Hepatocyte (in vitro differentiated cells): ENCODE results near the gene IMMT. TPM values are rescaled to one million over a fixed set of nuclear protein-coding genes. Genes with fewer than 3 reads are reported as not detected.

Experiments used
- DNase-seq: peaks from one replicate; pipeline ENCODE4 v3.0.0-alpha.2; 2016; ENCODE audit warnings: low spot score
- H2AFZ ChIP-seq: fragments of 200-600 bp; sonication (generic); 2 replicates; pipeline ENCODE4 v1.6.0; 2016; ENCODE audit warnings: antibody characterized with exemption, mild to moderate bottlenecking
- H3K27ac ChIP-seq: fragments of 200-600 bp; sonication (generic); 2 replicates; pipeline ENCODE4 v1.5.1; 2016; ENCODE audit warnings: mild to moderate bottlenecking
- H3K27me3 ChIP-seq: fragments of 200-600 bp; sonication (generic); 2 replicates; pipeline ENCODE4 v1.6.1; 2016
- H3K36me3 ChIP-seq: fragments of 200-600 bp; sonication (generic); replicated peaks from 2 replicates; pipeline ENCODE4 v1.5.1; 2016; ENCODE audit warnings: low read depth; ENCODE audit not compliant: insufficient read depth
- H3K4me1 ChIP-seq: fragments of 200-600 bp; sonication (generic); 2 replicates; pipeline ENCODE4 v1.5.1; 2016; ENCODE audit warnings: mild to moderate bottlenecking, moderate library complexity; ENCODE audit not compliant: insufficient read depth
- H3K4me2 ChIP-seq: fragments of 200-600 bp; sonication (generic); 2 replicates; pipeline ENCODE4 v1.6.0; 2016
- H3K4me3 ChIP-seq: fragments of 200-600 bp; sonication (generic); 2 replicates; pipeline ENCODE4 v1.5.1; 2016; ENCODE audit warnings: mild to moderate bottlenecking
- H3K79me2 ChIP-seq: fragments of 200-600 bp; sonication (generic); 2 replicates; pipeline ENCODE4 v1.6.0; 2017; ENCODE audit warnings: mild to moderate bottlenecking
- H3K9me2 ChIP-seq: fragments of 200-600 bp; sonication (generic); replicated peaks from 2 replicates; pipeline ENCODE4 v1.6.0; 2017; ENCODE audit warnings: mild to moderate bottlenecking; ENCODE audit not compliant: insufficient read depth
- H3K9me3 ChIP-seq: fragments of 200-600 bp; sonication (generic); 2 replicates; pipeline ENCODE4 v1.5.1; 2016; ENCODE audit warnings: low read depth, mild to moderate bottlenecking
- H4K20me1 ChIP-seq: fragments of 200-600 bp; sonication (generic); 2 replicates; pipeline ENCODE4 v1.6.0; 2016; ENCODE audit warnings: mild to moderate bottlenecking; ENCODE audit not compliant: insufficient read depth, poor library complexity, severe bottlenecking
- EZH2 ChIP-seq: fragments of 200-600 bp; sonication (generic); IDR thresholded peaks from 2 replicates; pipeline ENCODE4 v1.6.1; 2016; ENCODE audit warnings: antibody characterized with exemption, mild to moderate bottlenecking, borderline replicate concordance
- EZH2phosphoT487 ChIP-seq: fragments of 200-600 bp; sonication (generic); IDR thresholded peaks from one replicate; pipeline ENCODE4 v1.6.1; 2018; ENCODE audit warnings: antibody characterized with exemption, mild to moderate bottlenecking, low read depth, moderate library complexity; ENCODE audit not compliant: unreplicated experiment, severe bottlenecking
- WGBS: methylation state at CpG from one replicate; pipeline ENCODE4 v1.1.6; 2016; ENCODE audit warnings: low lambda C conversion rate; ENCODE audit errors: missing lambda C conversion rate; 5-methylcytosine and 5-hydroxymethylcytosine counted together
- polyA plus RNA-seq: library from polyadenylated mRNA; unstranded; fragments of >200 nt; fragmentation: Nextera tagmentation; extraction: Ambion mirVana; gene quantifications from 2 replicates; pipeline ENCODE4 v1.2.1, GENCODE V29; 2016
- total RNA-seq: library from RNA; depleted of rRNA; stranded (reverse); fragments of >200 nt; gene quantifications from 2 replicates; pipeline ENCODE4 v1.2.3, GENCODE V29; 2014
- TF ChIP-seq, protein P1 (sequence below): fragments of 200-600 bp; sonication (generic); IDR thresholded peaks from 2 replicates; pipeline ENCODE4 v1.5.1; 2016; ENCODE audit warnings: antibody characterized with exemption, mild to moderate bottlenecking; ENCODE audit not compliant: poor library complexity

The IMMT gene
- total and polyA plus RNA-seq, 2 experiments from 2014 or later: 60.1 to 67.9 TPM

- Histone ChIP-seq H4K20me1 (no peaks in the 10 kb centered on the region), H3K27me3 (no peaks in the 10 kb centered on the region), H3K9me3 (no peaks in the 10 kb centered on the region), H3K4me1 (peaks cover 7% of the 10 kb centered on the region), H3K4me3 (no peak overlapping the region), H3K79me2 (no peaks in the 10 kb centered on the region), H3K4me2 (no peak overlapping the region), H3K27ac (no peak overlapping the region), H3K36me3 (no peaks in the 10 kb centered on the region), H2AFZ (no peak overlapping the region), H3K9me2 (no peaks in the 10 kb centered on the region)
- 92% methylated on average over 6 of the region's 6 CpGs for WGBS
- DNase-seq: no peak
- TF ChIP-seq EZH2 (no peak), EZH2phosphoT487 (no peak)
- TF ChIP-seq, protein P1, sequence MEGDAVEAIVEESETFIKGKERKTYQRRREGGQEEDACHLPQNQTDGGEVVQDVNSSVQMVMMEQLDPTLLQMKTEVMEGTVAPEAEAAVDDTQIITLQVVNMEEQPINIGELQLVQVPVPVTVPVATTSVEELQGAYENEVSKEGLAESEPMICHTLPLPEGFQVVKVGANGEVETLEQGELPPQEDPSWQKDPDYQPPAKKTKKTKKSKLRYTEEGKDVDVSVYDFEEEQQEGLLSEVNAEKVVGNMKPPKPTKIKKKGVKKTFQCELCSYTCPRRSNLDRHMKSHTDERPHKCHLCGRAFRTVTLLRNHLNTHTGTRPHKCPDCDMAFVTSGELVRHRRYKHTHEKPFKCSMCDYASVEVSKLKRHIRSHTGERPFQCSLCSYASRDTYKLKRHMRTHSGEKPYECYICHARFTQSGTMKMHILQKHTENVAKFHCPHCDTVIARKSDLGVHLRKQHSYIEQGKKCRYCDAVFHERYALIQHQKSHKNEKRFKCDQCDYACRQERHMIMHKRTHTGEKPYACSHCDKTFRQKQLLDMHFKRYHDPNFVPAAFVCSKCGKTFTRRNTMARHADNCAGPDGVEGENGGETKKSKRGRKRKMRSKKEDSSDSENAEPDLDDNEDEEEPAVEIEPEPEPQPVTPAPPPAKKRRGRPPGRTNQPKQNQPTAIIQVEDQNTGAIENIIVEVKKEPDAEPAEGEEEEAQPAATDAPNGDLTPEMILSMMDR: no peak
Observed at GRCh38 chr2:86241611-86242010, 46.3 kb upstream of the IMMT start.

- H2AFZ ChIP-seq: no peak overlapping the region
- DNase-seq: no peak
- no peak overlapping the region for H3K4me3 ChIP-seq
Observed at GRCh38 chr2:86240251-86240650, 45.0 kb upstream of the IMMT start.

DNA sequence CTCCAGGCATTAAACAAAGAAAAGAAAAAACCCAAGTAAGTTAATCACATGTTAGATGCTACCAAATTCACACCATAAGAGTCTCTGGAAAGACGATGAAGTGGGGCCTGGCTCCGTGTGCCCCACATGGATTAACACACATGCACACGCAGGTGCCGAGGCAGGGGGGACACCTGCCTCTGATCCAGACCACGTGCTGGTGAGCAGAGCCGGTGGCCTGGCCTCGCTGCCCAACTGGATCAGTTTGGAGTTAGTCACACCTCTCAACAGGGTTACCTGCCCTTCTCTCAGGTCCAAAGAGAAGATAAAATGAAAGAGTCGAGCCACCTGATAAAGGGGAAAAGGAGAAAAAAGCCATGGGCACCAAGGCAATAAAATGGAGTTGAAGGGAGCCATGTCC is 44.5 kb upstream of the IMMT start:
- Histone ChIP-seq H3K4me1 (peaks cover 4% of the 10 kb centered on the region), H3K4me3 (no peak overlapping the region), H4K20me1 (no peaks in the 10 kb centered on the region), H2AFZ (no peak overlapping the region), H3K36me3 (no peaks in the 10 kb centered on the region), H3K9me3 (no peaks in the 10 kb centered on the region), H3K9me2 (no peaks in the 10 kb centered on the region), H3K4me2 (no peak overlapping the region), H3K27ac (no peak overlapping the region), H3K27me3 (no peaks in the 10 kb centered on the region), H3K79me2 (no peaks in the 10 kb centered on the region)
- no peak for DNase-seq
- WGBS: 95% methylated on average over 8 of the region's 8 CpGs
- TF ChIP-seq, protein P1: no peak
- TF ChIP-seq EZH2: no peak
- TF ChIP-seq EZH2phosphoT487: no peak

More at GRCh38 chr2:86240251-86240650, 45.0 kb upstream of the IMMT start:
- Histone ChIP-seq H3K79me2 (no peaks in the 10 kb centered on the region), H3K27ac (no peak overlapping the region), H3K9me2 (no peaks in the 10 kb centered on the region), H3K9me3 (no peaks in the 10 kb centered on the region), H3K36me3 (no peaks in the 10 kb centered on the region), H3K4me1 (peaks cover 7% of the 10 kb centered on the region), H3K27me3 (no peaks in the 10 kb centered on the region), H3K4me2 (no peak overlapping the region), H4K20me1 (no peaks in the 10 kb centered on the region)
- WGBS: 94% methylated on average over 14 of the region's 14 CpGs
- TF ChIP-seq EZH2 (no peak), EZH2phosphoT487 (no peak)

GRCh38 chr2:86239326-86239725 is 44.1 kb upstream of the IMMT start:
- TF ChIP-seq EZH2phosphoT487 (no peak), EZH2 (no peak)
- TF ChIP-seq, protein P1: no peak
- H2AFZ ChIP-seq: no peak overlapping the region
- no peaks in the 10 kb centered on the region for H3K36me3 ChIP-seq
- H3K4me1 ChIP-seq: no peaks in the 10 kb centered on the region
- no peak overlapping the region for H3K27ac ChIP-seq
- no peaks in the 10 kb centered on the region for H3K9me2 ChIP-seq
- H4K20me1 ChIP-seq: no peaks in the 10 kb centered on the region
- H3K79me2 ChIP-seq: no peaks in the 10 kb centered on the region
- DNase-seq: no peak
- no peak overlapping the region for H3K4me3 ChIP-seq
- no peaks in the 10 kb centered on the region for H3K9me3 ChIP-seq
- H3K27me3 ChIP-seq: no peaks in the 10 kb centered on the region
- no peak overlapping the region for H3K4me2 ChIP-seq
- 90% methylated on average over 4 of the region's 4 CpGs for WGBS
